ENCODE measurements around the gene ATG9A. TPM values are rescaled to one million over a fixed set of nuclear protein-coding genes. Genes with fewer than 3 reads are reported as not detected.

ATG9A gene
- total and polyA plus RNA-seq, 9 of the 15 experiments (the other 6 are each of a cell fraction or from before 2014, with no cell fraction given), result 0.25 to 65.6 (median 23.4) TPM

- no peak for TF ChIP-seq REST (IDR thresholded peaks at IDR 0.05; ENCODE audit: borderline replicate concordance)
- TF ChIP-seq REST (CRISPR knock-in tag; IDR thresholded peaks at IDR 0.05; ENCODE audit: low read depth), result 0 out of 2 replicates have a peak, but pooled peaks have one; percentile 47
- no peak for TF ChIP-seq RCOR1 (IDR thresholded peaks at IDR 0.05; ENCODE audit: borderline replicate concordance in 1 of 2, low read depth in 2 of 2, low read length in 2 of 2)
- no peak for TF ChIP-seq AFF1 (IDR thresholded peaks at IDR 0.05; ENCODE audit: low read depth in 1 of 2, partially characterized antibody in 2 of 2)
- no peak for TF ChIP-seq KDM1A (IDR thresholded peaks at IDR 0.05)
- TF ChIP-seq ZBTB12 (CRISPR knock-in tag; IDR thresholded peaks at IDR 0.05), result peak; percentile 20; the same call in 1 of the 2 replicates
- TF ChIP-seq GMEB1 (CRISPR knock-in tag; IDR thresholded peaks at IDR 0.05), result no peak
- TF ChIP-seq L3MBTL2 (IDR thresholded peaks at IDR 0.05), result peak; percentile 19; the same call in 1 of the 2 replicates
- no peak for TF ChIP-seq CBFB (CRISPR knock-in tag; IDR thresholded peaks at IDR 0.05)
- no peak for TF ChIP-seq ZNF24 (IDR thresholded peaks at IDR 0.05)
- peak; percentile 65; the same call in 1 of the 2 replicates for TF ChIP-seq ATF7 (IDR thresholded peaks at IDR 0.05)
- peak; percentile 46 for TF ChIP-seq PCBP1 (IDR thresholded peaks at IDR 0.05; ENCODE audit: low read depth, low read length, poor library complexity, severe bottlenecking)
Measured at GRCh38 chr2:219229305-219230058, at the start of gene ATG9A, which contains the start of gene ANKZF1 (continued).
